Thyroid gland (tissue), 4 donors: Measurements from ENCODE around the gene ACVR2B.

Experiments used
- POLR2A ChIP-seq, 2 donors: fragments of 450-650 bp; IDR thresholded peaks; one replicate each; pipeline ENCODE4 v1.6.1; 2017; ENCODE audit warnings: antibody characterized with exemption in 2 of 2, mild to moderate bottlenecking in 2 of 2, moderate library complexity in 1 of 2
- TF ChIP-seq, protein P1 (sequence below), 6 experiments: fragments of 200-600 bp in 3 of 6; fragments of 450-650 bp in 3 of 6; sonication (generic) in 3 of 6; IDR thresholded peaks; one replicate each; pipeline ENCODE4 v1.5.1; 2016 to 2019; ENCODE audit warnings: antibody characterized with exemption in 6 of 6, mild to moderate bottlenecking in 2 of 6, inconsistent platforms in 1 of 6, moderate library complexity in 1 of 6

DNA sequence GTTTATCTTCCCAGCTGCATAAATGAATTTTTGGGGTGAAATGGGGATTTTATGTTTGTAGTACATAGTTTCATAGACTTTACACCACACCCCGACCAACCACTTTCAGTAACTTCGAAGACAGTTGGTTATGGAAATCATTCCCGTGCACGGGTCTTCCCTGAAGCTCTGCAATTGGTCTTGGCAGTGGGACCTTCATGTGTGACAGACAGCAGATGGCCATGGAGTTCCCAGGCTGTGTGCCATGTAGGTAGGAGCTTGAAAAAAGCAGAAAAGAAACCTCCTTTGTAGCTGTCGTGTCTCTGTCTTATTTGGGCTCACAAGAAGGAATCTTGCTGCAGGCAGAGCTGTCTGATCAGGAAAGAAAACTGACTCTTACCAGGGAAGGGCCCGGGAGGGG lies 68.3 kb downstream of the ACVR2B start:
- TF ChIP-seq, protein P1, sequence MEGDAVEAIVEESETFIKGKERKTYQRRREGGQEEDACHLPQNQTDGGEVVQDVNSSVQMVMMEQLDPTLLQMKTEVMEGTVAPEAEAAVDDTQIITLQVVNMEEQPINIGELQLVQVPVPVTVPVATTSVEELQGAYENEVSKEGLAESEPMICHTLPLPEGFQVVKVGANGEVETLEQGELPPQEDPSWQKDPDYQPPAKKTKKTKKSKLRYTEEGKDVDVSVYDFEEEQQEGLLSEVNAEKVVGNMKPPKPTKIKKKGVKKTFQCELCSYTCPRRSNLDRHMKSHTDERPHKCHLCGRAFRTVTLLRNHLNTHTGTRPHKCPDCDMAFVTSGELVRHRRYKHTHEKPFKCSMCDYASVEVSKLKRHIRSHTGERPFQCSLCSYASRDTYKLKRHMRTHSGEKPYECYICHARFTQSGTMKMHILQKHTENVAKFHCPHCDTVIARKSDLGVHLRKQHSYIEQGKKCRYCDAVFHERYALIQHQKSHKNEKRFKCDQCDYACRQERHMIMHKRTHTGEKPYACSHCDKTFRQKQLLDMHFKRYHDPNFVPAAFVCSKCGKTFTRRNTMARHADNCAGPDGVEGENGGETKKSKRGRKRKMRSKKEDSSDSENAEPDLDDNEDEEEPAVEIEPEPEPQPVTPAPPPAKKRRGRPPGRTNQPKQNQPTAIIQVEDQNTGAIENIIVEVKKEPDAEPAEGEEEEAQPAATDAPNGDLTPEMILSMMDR (IDR thresholded peaks at IDR 0.05): no peak
- TF ChIP-seq POLR2A (IDR thresholded peaks at IDR 0.05): no peak
